Measurements from ENCODE around the gene SNRPA. TPM values are rescaled to one million over a fixed set of nuclear protein-coding genes. Genes with fewer than 3 reads are reported as not detected.
"Not testable (repeated sequence)": the region's sequence is repeated elsewhere in the genome, so short reads cannot be mapped to it uniquely, and the experiment has no call there.

The SNRPA gene
- total and polyA plus RNA-seq, 7 donors, result 19.2 to 76.1 (median 52.3) TPM

- H3K36me3 ChIP-seq, result peaks cover 5 to 67% (median 45%) of the 10 kb centered on the region in 4 donors
- WGBS, 2 donors, result 94 to 96% methylated on average over 4 of the region's 4 CpGs
- H3K4me3 ChIP-seq, result no peak overlapping the region
Measured at GRCh38 chr19:40724315-40724714, 26.7 kb upstream of the SNRPA start.

GRCh38 chr19:40724855-40725254 lies 26.1 kb upstream of the SNRPA start:
- TF ChIP-seq POLR2AphosphoS5 (IDR thresholded peaks at IDR 0.05) (no peak), EP300 (IDR thresholded peaks at IDR 0.05) (no peak), POLR2A (IDR thresholded peaks at IDR 0.05) (no peak), CTCF (IDR thresholded peaks at IDR 0.05) (no peak)
- peak overlapping the region in 1 of 4 donors; percentile 17 for H3K27ac ChIP-seq
- H3K27me3 ChIP-seq, result no peaks in the 10 kb centered on the region
- H3K9me3 ChIP-seq, result no peaks in the 10 kb centered on the region
- peaks cover 10 to 72% (median 50%) of the 10 kb centered on the region in 4 donors for H3K36me3 ChIP-seq
- intact Hi-C loops (cut with DNase I), result no loop called here
- WGBS, 2 donors, result 92 to 98% methylated on average over 3 of the region's 3 CpGs
- DNase-seq, result no peak
- H3K4me3 ChIP-seq, result no peak overlapping the region
- H3K4me1 ChIP-seq, result peaks cover 0 to 39% (median 30%) of the 10 kb centered on the region in 4 donors

More at GRCh38 chr19:40724315-40724714, 26.7 kb upstream of the SNRPA start:
- no peak for DNase-seq
- Histone ChIP-seq H3K9me3 (no peaks in the 10 kb centered on the region), H3K27ac (no peak overlapping the region), H3K27me3 (no peaks in the 10 kb centered on the region), H3K4me1 (peaks cover 0 to 44% (median 36%) of the 10 kb centered on the region in 4 donors)
- no peak for TF ChIP-seq POLR2AphosphoS5 (IDR thresholded peaks at IDR 0.05)
- TF ChIP-seq EP300 (IDR thresholded peaks at IDR 0.05), result no peak
- no peak for TF ChIP-seq CTCF (IDR thresholded peaks at IDR 0.05)
- TF ChIP-seq POLR2A (IDR thresholded peaks at IDR 0.05), result no peak
- intact Hi-C loops (cut with DNase I), result no loop called here

- no peak for DNase-seq
- Histone ChIP-seq H3K4me1 (peaks cover 0 to 25% (median 16%) of the 10 kb centered on the region in 4 donors), H3K36me3 (peaks cover 23 to 86% (median 64%) of the 10 kb centered on the region in 4 donors), H3K4me3 (no peak overlapping the region), H3K27me3 (no peaks in the 10 kb centered on the region), H3K9me3 (no peaks in the 10 kb centered on the region), H3K27ac (no peak overlapping the region)
- WGBS, 2 donors, result 95 to 96% methylated on average over 4 of the region's 4 CpGs
- TF ChIP-seq EP300 (IDR thresholded peaks at IDR 0.05), result no peak
- no peak for TF ChIP-seq POLR2A (IDR thresholded peaks at IDR 0.05)
- TF ChIP-seq POLR2AphosphoS5 (IDR thresholded peaks at IDR 0.05), result no peak
- no peak for TF ChIP-seq CTCF (IDR thresholded peaks at IDR 0.05)
- intact Hi-C loops (cut with DNase I), result no loop called here
Measured at GRCh38 chr19:40726279-40726678, 24.7 kb upstream of the SNRPA start.

GRCh38 chr19:40730065-40730464 lies 20.9 kb upstream of the SNRPA start:
- H3K4me1 ChIP-seq; H3K9me3 ChIP-seq; intact Hi-C loops (cut with DNase I); H3K4me3 ChIP-seq; DNase-seq; H3K27ac ChIP-seq; H3K27me3 ChIP-seq: not testable (repeated sequence)
- WGBS, 2 donors, result 59 to 91% methylated on average over 5 of the region's 5 CpGs
- H3K36me3 ChIP-seq, result peaks cover 33 to 98% (median 73%) of the 10 kb centered on the region in 4 donors

GRCh38 chr19:40732304-40732703 lies 18.7 kb upstream of the SNRPA start:
- H3K27me3 ChIP-seq; H3K4me1 ChIP-seq; H3K9me3 ChIP-seq; intact Hi-C loops (cut with DNase I); H3K4me3 ChIP-seq; H3K27ac ChIP-seq; DNase-seq: not testable (repeated sequence)
- 97 to 98% methylated on average over 16 of the region's 16 CpGs for WGBS, 2 donors
- H3K36me3 ChIP-seq, result peaks cover 48 to 100% (median 80%) of the 10 kb centered on the region in 4 donors

GRCh38 chr19:40733149-40733548 lies 17.9 kb upstream of the SNRPA start:
- intact Hi-C loops (cut with DNase I), result no loop called here
- H3K27ac ChIP-seq, result no peak overlapping the region
- WGBS, 2 donors, result 91 to 96% methylated on average over 13 of the region's 13 CpGs
- H3K27me3 ChIP-seq, result no peaks in the 10 kb centered on the region
- H3K9me3 ChIP-seq, result no peaks in the 10 kb centered on the region
- DNase-seq, result no peak
- TF ChIP-seq POLR2AphosphoS5 (IDR thresholded peaks at IDR 0.05) (no peak), CTCF (IDR thresholded peaks at IDR 0.05) (no peak), EP300 (IDR thresholded peaks at IDR 0.05) (no peak), POLR2A (IDR thresholded peaks at IDR 0.05) (no peak)
- H3K4me1 ChIP-seq, result no peaks in the 10 kb centered on the region
- peaks cover 52 to 98% (median 79%) of the 10 kb centered on the region in 4 donors for H3K36me3 ChIP-seq
- no peak overlapping the region for H3K4me3 ChIP-seq
